HG03039 (cell line): ENCODE results near the gene REXO5.
"Not testable (repeated sequence)": the region's sequence is repeated elsewhere in the genome, so short reads cannot be mapped to it uniquely, and the experiment has no call there.

Experiments
- ATAC-seq: cut with Tn5 transposase; IDR thresholded peaks from one replicate; pipeline ENCODE4 v1.9.1; 2021; ENCODE audit warnings: mild to moderate bottlenecking, moderate library complexity; ENCODE audit not compliant: unreplicated experiment

The REXO5 gene

DNA sequence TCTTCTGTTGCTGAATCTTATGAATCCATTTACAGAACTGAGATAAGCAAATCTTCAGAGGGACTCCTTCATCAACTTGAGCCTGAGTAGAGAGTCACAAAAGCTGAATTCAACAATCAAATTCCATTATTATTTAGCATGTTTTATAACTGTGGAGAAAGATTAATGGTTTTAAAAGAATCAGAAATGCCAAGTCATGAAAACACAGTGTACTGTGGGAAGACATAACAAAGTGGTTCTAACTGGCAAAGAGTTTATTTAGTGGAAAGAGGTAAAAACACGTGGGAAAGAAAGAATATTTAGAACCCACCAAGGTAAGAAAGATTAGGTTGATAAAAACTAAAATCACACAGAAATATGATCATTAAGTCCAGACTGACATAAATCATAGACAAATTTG lies 5.0 kb upstream of the REXO5 start:
- ATAC-seq, result no peak

- no peak for ATAC-seq
Observed at GRCh38 chr16:20803192-20803560, 3.2 kb upstream of the REXO5 start.

DNA sequence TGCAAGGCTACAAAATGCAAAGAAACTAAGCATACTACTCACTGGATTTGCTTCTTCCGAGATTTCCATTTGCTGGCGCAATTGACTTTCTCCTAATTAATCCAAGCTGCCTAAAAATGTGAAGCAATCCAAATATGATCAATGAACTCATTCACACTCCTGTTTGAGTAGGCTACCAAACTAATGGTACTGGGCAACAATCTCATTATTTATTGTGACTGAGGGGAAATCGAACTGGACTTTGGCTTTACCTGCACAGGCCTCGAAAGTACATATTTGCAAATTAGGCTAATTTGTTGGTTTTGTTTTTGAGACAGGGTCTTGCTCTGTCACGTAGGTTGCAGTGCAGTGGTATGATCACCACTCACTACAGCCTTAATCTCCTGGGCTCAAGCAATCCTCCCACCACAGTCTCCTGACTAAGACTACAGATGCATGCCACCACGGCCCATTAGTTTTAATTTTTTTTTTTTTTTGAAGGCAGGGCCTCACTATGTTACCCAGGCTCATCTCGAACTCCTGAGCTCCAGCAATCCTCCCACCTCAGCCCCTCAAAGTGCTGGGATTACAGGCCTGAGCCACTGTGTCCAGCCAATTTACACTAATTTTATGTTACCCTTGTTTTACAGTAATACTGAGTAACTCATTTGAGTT lies 2.6 kb upstream of the REXO5 start:
- ATAC-seq, result no peak

- ATAC-seq, result not testable (repeated sequence)
Observed at GRCh38 chr16:20805684-20806167, 601 bp upstream of the REXO5 start.

- no peak for ATAC-seq
Observed at GRCh38 chr16:20807862-20808261, 1.5 kb downstream of the REXO5 start.

- ATAC-seq, result no peak
Observed at GRCh38 chr16:20811889-20812439, 5.6 kb downstream of the REXO5 start.

DNA sequence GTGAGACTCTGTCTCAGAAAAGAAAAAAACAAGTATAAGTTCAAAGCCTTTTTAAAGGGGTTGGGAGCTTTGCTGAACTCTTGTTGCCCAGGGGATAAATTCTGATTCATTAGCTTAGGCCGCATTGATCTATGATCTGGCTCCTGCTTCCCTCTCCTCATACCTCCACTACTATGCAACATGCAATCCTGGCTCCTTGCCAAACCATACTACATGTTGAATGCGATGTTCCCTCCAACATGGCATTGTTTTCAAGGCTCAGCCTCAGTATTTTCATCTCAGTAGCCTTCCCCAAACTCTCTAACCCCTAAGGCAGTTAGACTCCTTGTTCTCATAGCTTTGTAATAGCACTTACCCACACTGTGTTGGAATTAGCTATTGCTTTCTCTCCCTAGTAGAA lies 6.2 kb downstream of the REXO5 start:
- no peak for ATAC-seq

DNA sequence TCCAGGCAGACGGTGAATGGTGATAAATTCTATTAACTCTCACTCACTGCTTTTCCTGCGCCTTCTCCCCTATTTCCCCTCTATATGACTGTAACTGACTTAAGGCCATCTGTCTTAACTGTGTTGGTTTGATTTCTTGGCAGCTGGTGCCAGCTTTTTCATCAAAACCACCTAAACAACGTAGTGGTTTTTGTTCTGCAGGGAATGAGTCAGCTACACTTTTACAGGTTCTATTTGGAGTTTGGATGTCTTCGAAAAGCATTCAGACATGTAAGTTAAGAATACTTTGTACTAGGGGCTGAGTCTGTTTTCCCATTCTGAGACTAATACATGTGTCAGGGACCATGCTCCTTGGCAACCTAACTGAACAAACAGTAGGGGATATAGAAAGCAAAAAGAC lies 8.5 kb downstream of the REXO5 start:
- ATAC-seq, result no peak

DNA sequence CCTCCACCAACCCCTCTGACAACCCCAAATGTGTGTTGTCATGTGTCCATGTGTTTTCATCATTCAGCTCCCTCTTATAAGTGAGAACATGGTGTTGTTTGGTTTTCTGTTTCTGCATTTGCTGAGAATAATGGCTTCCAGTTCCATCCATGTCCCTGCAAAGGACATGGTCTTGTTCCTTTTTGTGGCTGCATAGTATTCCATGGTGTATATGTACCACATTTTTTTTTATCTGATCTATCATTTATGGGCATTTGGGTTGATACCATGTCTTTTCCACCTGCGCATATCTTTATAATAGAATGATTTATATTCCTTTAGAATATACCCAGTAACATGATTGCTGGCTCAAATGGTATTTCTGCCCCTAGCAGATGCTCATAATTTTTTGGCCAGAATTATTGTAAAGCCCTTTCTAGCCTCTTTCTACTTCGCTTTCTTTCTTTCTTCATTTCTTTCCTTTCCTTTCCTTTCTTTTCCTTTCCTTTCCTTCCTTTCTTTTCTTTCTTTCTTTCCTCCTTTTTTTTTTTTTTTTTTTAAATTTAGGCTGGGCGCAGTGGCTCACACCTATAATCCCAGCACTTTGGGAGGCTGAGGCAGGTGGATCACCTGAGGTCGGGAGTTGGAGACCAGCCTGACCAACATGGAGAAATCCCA lies 12.7 kb downstream of the REXO5 start:
- ATAC-seq, result no peak

GRCh38 chr16:20821682-20822081 lies 15.4 kb downstream of the REXO5 start:
- no peak for ATAC-seq

DNA sequence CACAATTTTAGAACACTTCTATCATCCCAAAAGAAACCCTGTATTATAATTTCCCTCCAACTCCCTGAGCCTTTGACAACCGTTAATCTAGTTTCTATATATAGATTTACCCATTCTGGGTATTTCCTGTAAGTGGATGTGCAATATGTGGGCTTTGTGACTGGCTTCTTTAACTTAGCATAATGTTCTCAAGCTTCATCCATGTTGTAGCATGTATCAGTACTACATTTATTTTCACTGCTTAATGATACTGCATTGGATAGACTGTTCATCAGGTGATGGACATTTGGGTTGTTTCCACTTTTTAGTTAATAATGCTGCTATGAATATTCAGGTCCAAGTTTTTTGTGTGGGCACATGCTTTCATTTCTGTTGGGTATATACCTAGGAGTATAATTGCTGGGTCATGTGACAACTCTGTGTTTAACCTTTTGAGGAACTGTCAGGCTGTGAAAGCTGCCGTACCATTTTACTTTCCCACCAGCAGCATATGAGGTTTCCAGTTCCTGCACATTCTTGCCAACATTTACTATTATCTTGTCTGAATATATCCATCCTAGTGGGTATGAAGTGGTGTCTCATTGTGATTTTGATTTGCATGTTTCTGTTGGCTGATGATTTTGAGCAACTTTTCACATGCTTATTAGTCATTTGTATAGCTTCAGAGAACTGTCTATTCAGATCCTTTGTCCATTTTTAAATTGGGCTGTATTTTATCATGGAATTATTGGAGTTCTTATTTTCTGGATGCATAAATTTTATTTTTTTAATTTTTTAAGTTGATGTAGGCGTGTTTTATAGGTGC lies 16.4 kb downstream of the REXO5 start:
- no peak for ATAC-seq

- no peak for ATAC-seq
Observed at GRCh38 chr16:20826039-20826566, 19.8 kb downstream of the REXO5 start.

DNA sequence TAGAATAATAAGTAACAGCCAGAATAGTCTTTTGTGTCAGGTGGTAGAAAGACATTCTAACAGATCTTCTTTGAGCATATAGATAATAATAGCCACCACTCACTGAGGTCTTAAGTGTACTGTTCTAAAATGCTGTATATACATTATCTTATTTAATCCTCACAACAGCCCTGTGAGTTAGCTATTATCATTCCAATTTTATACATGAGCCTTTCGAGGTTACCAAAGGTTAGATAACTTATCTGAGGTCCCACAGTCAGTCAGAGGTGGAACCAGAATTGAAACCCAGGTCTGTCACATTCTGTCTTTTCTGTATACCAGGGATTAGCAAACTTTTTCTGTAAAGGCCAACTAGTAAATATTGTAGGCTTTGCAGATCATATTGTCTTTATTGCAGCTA lies 23.2 kb downstream of the REXO5 start:
- no peak for ATAC-seq

GRCh38 chr16:20830372-20830771 lies 24.0 kb downstream of the REXO5 start:
- no peak for ATAC-seq

DNA sequence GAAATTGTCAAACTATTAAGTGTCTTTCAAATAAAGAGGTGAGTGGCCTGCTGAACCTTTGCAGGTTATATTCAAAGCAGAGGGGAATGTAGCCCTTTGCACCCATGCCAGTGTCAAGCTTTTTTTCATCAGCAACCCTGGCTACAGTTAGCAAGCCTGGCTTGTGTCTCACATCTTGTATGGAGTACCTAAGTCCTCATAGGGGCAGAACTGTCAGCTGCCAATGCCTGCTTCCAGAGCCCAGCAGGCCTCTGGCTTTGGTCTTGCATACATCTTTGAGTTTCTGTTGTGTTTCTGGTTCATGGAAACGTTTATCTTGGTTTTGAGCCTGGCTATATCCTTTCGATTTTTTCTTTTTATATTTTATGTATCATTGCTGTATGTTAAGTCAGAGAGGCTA lies 26.8 kb downstream of the REXO5 start:
- no peak for ATAC-seq

GRCh38 chr16:20838240-20838639 lies 31.9 kb downstream of the REXO5 start:
- ATAC-seq, result no peak

DNA sequence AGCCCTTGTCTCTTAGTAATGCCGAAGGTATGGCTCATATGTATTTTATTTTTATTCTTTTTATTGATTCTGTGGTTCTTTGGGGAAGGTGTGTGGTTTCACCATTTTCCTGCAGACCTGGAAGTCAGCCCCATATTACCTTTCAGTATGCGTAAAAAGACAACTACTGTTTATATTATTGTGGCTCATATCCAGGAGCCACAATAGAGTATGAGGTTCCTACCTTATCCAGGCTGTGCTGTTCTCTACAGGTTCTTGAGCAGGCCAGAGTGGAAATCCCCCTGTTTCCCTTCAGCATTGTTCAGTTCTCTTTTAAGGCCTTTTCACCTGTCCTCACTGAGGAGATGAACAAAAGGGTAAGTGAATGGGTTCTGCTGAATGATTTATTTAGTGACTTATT lies 33.2 kb downstream of the REXO5 start:
- ATAC-seq, result no peak

DNA sequence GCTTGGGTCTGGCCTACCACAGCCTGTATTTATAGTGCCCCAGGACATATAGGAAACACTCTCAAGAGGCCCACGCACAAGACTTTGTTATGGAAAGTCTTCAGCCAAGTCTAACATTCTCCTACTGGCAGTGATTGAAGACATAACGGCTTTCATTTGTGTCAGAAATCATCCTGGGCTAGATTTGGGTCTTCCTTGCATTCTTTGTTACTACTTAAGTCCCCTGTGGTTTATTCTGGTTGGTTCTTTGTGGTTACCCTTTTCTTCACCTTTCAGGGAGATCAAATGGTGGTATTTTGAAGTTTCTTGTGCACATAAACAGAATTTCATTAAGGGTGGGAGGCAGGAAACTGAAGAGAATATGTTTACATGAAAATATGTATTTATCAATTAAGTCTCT lies 37.7 kb downstream of the REXO5 start:
- ATAC-seq, result no peak

- ATAC-seq, result no peak
Observed at GRCh38 chr16:20844588-20844987, 38.3 kb downstream of the REXO5 start.

- ATAC-seq, result no peak
Observed at GRCh38 chr16:20846030-20846429, 39.7 kb downstream of the REXO5 start.

DNA sequence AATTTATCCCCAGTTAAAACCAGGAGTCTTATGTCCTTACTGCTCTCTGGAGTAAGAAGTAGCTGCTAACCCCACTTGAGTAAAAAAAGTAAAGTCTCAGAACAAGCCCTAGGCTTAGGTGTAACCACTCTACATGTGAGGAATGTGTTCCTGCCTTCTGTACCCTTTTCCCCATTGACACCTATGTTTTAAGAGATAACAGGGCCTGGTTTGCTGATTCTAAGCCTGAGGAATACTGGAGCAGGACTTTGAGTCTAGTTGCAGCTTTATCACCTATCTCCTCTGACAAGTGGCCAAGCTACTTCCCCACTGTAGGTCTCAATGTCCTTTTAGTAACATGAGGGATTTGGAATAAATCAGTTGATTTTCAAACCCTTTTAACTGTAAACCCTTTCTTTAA lies 40.2 kb downstream of the REXO5 start:
- no peak for ATAC-seq
